ENCODE results near the gene ETFA.

The ETFA gene

GRCh38 chr15:76173317-76173834 is 137.9 kb downstream of the ETFA start:
- Mint-ChIP-seq H3K4me1 (peaks cover 8% of the 10 kb centered on the region), H3K27ac (no peak overlapping the region), H3K36me3 (no peaks in the 10 kb centered on the region), H3K4me3 (no peak overlapping the region), H3K9me3 (no peaks in the 10 kb centered on the region), H3K27me3 (peaks cover 19% of the 10 kb centered on the region)
- no peak for DNase-seq (ENCODE audit: low spot score in 2 of 2)
- ATAC-seq (ENCODE audit: low read depth): no peak

DNA sequence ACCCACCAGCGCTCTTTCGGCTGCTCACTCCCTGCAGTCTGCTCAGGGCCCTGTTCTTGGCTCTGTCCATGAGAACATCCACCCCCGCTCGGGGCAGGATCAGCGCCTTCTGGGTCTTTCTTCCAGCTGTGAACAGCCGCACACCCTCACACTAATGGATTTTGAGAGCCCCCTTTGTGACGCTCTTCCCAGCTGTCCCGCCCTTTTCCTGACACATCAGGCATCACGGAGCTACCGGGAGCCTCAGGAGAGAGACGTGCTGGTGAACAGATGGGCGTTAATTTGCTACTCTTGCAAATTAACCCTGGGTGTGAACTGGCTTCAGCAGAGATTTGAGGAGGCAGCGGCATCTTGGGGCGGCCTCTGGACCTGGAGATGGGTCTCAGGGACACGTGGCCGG is 138.5 kb downstream of the ETFA start:
- H3K27me3 Mint-ChIP-seq: peaks cover 15% of the 10 kb centered on the region
- no peak for ATAC-seq (ENCODE audit: low read depth)

GRCh38 chr15:76169911-76170800 is 141.1 kb downstream of the ETFA start:
- peaks cover 7% of the 10 kb centered on the region for H3K27me3 Mint-ChIP-seq
- H3K4me1 Mint-ChIP-seq: peaks cover 8% of the 10 kb centered on the region
- no peak overlapping the region for H3K27ac Mint-ChIP-seq
- DNase-seq (ENCODE audit: low spot score in 2 of 2) (no peak), ATAC-seq (ENCODE audit: low read depth) (no peak)
- no peaks in the 10 kb centered on the region for H3K9me3 Mint-ChIP-seq
- no peak overlapping the region for H3K4me3 Mint-ChIP-seq
- H3K36me3 Mint-ChIP-seq: no peaks in the 10 kb centered on the region

More for the DNA sequence above, 138.5 kb downstream of the ETFA start:
- Mint-ChIP-seq H3K36me3 (no peaks in the 10 kb centered on the region), H3K9me3 (no peaks in the 10 kb centered on the region), H3K4me1 (peaks cover 8% of the 10 kb centered on the region), H3K27ac (no peak overlapping the region), H3K4me3 (no peak overlapping the region)
- no peak for DNase-seq (ENCODE audit: low spot score in 2 of 2)

DNA sequence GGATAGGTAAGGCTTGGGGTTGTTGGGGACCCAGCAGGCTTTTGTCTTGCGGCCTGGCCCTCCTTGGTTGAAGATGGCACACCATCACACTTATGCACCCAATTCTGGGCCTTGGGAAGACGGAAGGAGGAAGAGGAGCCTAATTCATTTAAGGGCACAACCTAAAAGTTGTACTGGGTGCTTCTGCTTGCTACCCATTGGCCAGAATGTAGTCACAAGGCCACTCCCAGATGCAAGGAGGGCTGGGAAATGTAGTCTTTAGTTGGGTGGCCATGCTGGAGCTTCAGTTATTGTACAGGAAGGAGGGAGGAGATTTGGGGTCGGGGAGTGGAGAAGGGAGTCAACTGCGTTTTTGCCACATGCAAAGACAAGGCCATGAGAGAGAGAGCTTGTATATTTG is 142.3 kb downstream of the ETFA start:
- H3K36me3 Mint-ChIP-seq: no peaks in the 10 kb centered on the region
- H3K9me3 Mint-ChIP-seq: no peaks in the 10 kb centered on the region
- H3K4me1 Mint-ChIP-seq: peaks cover 8% of the 10 kb centered on the region
- ATAC-seq (ENCODE audit: low read depth) (no peak), DNase-seq (ENCODE audit: low spot score in 2 of 2) (no peak)
- no peak overlapping the region for H3K4me3 Mint-ChIP-seq
- no peak overlapping the region for H3K27ac Mint-ChIP-seq
- H3K27me3 Mint-ChIP-seq: peaks cover 7% of the 10 kb centered on the region

DNA sequence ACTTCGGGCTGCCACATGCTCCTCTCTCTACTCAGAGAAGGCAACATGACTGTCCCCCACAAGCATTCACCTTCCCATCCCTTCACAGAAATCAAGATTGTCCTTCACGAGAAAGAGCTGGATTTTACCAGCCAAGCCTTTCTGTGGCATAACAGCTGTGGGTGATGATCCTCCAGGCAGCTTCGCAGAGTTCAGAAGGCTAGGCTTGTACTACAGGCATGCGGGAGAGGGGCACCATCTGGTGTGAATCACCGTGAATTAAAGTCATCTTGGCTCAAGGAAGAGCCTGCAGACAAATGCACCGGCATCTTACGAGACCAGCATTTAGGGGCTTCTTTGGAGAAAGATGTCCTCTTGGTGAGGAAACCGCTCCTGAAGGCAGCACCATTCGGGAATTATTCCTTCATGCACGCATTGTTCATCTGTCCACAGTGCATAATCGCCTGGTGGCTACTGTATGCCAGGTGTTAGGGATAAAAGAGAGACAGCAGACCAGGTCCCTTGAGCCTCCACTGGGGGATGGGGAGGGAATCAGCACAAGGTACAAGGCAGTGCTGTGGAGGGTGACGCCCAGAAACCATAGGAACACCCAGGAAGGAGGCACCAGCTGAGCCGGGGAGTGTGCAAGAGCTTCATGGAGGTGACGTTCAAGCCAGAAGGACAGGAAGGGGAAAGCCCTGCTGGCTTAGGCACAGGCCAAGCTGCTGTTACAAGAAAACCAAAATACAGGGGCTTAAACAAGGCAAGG is 142.9 kb downstream of the ETFA start:
- Mint-ChIP-seq H3K27ac (no peak overlapping the region), H3K36me3 (no peaks in the 10 kb centered on the region), H3K4me1 (peaks cover 8% of the 10 kb centered on the region), H3K27me3 (peaks cover 7% of the 10 kb centered on the region), H3K4me3 (no peak overlapping the region), H3K9me3 (no peaks in the 10 kb centered on the region)
- ATAC-seq (ENCODE audit: low read depth): no peak
- DNase-seq (ENCODE audit: low spot score in 2 of 2): no peak

DNA sequence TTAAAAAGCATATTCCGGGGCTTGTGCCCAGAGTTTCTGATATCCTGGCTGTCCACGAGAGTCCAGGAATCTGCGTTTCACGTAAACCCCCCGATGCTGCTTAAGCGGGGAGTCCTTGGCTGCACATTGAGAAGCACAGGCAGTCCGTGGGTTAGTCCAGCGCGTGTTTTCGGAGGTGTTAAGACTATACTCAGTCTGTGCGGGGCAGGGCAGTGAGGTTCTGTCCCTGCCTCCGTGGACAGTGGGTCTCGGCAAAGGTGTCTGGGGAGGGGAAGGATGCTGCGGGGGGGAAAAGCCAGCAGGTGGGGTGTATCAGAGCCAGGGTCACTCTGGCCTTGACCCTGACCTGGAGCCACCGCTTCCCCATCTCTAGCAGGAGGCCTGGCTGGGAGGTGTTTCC is 145.3 kb downstream of the ETFA start:
- no peak for DNase-seq (ENCODE audit: low spot score in 2 of 2)
- Mint-ChIP-seq H3K4me3 (no peak overlapping the region), H3K27me3 (peaks cover 5% of the 10 kb centered on the region), H3K36me3 (no peaks in the 10 kb centered on the region), H3K27ac (no peak overlapping the region), H3K9me3 (no peaks in the 10 kb centered on the region), H3K4me1 (peaks cover 8% of the 10 kb centered on the region)
- no peak for ATAC-seq (ENCODE audit: low read depth)
